GM19035 (cell line): Measurements from ENCODE around the gene ITGA6.

Experiments
- ATAC-seq: cut with Tn5 transposase; IDR thresholded peaks from one replicate; pipeline ENCODE4 v1.9.1; 2021; ENCODE audit not compliant: unreplicated experiment

ITGA6 gene

DNA sequence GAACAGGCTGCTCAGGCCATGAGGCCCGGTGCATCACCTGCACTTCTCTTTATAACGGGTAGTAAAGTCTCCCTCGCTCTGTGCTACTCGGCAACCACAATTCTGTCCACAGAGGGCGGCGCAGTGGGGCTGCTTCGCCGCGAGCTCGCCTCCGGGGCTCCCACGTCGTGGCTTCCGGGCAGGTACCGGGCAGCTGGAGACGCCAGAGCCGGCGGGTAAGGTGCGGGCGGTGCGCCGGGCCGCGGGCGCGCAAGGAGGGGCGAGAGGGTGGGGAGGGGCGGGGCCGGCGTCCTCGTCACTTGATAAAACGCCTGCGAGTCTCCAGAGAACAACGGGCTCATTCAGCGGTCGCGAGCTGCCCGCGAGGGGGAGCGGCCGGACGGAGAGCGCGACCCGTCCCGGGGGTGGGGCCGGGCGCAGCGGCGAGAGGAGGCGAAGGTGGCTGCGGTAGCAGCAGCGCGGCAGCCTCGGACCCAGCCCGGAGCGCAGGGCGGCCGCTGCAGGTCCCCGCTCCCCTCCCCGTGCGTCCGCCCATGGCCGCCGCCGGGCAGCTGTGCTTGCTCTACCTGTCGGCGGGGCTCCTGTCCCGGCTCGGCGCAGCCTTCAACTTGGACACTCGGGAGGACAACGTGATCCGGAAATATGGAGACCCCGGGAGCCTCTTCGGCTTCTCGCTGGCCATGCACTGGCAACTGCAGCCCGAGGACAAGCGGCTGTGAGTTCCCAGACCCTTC lies at the start of gene ITGA6:
ITGA6 (plus strand) TSS at position 331 of the 734 bp plus-strand sequence.
- peak; percentile 54 for ATAC-seq

DNA sequence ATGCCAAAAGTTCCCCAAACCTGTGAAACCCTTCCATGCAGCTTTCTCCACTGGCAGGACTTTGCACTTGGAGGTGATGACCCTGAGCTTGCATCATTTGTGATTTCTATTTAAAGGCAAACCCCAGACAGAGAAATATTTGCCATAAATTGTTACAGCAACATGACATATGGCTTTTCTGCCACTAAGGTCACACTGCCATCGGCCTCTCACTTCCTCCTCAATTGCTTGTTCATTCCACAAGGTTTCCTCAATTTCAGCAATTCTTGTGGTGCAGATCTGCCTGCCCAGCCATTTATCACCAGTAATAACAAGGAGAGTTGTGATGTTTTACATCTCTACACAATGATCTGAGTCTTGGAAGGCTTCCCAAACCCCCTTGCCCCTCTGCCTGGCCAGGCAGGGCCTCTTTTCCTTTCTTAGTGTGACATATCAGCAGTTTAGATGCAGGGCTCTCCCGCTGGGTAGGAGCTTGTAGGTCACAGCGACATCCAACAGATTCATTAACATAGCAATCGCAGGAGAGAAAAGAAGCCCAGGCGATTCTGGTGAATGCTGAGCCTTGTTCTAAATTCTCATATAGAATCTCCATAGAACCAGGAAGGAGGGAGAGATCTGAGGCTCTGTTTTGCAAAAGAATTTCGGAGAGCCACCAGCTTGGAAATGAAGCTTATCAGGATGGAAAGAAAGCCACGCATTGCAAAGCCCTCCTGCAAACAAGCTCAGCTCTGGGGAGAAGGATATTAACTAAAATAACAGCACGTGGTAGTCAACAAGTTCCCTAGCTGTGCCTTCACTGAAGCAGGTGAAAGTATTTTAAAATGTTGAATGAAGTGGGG lies 46.7 kb upstream of the ITGA6 start:
- no peak for ATAC-seq

- no peak for ATAC-seq
Measured at GRCh38 chr2:172381275-172382027, 45.9 kb upstream of the ITGA6 start.

GRCh38 chr2:172387361-172387760 lies 40.0 kb upstream of the ITGA6 start:
- ATAC-seq: no peak

- ATAC-seq: no peak
Measured at GRCh38 chr2:172389685-172390339, 37.6 kb upstream of the ITGA6 start.

DNA sequence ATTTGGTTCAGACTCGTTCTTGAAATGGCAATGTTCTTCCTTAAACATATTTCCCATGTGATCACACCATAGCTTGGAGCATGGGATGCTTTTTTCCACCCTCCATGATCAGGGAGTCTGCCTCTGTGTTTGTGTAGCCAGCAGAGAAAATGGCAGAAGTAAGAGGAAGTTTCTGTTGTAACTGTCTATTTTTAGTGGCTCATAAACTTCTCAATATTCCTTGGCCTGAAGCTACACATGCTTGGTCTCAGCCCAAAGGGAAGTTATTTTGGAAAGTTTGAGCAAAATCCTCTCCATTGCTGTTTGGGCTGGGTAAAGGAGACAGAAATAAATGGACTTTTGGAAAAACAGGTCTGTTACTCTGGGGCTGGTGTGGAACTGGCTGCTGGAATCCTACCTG lies 33.4 kb upstream of the ITGA6 start:
- ATAC-seq: no peak

GRCh38 chr2:172395503-172395902 lies 31.9 kb upstream of the ITGA6 start:
- no peak for ATAC-seq

GRCh38 chr2:172397148-172397834 lies 30.1 kb upstream of the ITGA6 start:
- no peak for ATAC-seq

DNA sequence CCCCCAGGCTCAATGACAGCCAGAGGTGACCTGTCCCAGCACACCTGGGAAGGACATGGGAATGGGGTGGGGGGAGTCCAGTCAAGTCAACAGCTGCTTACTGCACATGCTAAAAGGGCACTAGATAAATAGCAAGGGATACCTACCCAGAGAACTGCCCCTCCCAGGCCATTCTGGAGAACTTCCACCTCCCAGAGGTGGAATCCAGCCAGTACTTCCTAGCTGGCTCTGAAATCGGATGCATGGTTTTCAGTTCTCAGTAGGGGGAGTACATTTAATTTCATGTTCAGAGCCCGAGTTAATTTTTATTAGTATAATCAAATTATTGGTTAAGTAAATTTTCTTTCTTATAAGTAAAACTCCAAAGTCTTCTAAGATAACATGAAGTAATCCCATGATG lies 28.9 kb upstream of the ITGA6 start:
- ATAC-seq: no peak

- no peak for ATAC-seq
Measured at GRCh38 chr2:172399765-172400164, 27.6 kb upstream of the ITGA6 start.

GRCh38 chr2:172402198-172402597 lies 25.2 kb upstream of the ITGA6 start:
- ATAC-seq: no peak

DNA sequence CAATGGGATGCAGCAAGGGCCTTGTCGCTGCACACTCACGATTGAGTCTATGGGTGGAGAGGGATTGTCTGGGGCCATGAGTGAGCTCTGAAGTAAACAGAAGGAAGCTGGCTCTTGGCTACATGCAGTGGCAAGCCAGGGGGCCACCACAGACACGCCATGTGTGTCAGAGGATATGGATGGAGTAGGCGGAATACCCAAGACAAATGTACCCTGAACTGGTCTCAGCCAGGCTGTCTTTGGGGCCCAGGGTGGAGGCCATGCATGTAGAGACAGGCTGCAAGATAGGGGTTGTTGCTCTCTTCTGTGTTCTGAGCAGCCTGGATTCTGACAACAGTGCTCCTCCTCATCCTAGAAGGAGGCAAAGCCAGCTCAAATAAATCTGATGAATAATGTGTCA lies 24.0 kb upstream of the ITGA6 start:
- no peak for ATAC-seq

DNA sequence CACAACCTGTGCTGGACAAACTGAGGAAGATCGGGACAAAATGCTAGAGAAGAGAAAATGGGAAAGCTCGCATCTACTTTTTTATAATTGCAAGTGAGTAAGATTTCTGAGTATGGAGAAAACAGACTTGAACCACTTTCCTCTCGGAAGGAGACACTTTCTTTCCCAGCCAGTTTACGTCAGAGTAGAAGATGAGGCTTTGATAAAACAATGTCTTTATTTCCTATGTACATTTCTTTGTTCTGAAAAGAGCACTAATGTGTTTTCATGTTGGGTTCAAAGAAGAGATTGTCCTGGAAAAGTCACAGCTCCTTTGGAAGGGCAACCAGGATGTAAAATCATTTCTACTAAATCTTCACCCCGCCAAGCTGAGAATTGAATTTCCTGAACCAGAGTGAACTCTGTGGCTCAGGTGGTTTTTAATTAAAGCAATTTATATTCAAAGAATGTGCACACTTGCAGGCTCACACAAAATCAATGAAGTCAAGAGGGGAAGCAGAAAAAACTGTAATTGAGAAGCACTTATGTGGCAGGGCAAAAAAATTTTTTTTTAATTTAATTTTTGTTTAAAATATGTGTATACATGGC lies 23.4 kb upstream of the ITGA6 start:
- no peak for ATAC-seq

DNA sequence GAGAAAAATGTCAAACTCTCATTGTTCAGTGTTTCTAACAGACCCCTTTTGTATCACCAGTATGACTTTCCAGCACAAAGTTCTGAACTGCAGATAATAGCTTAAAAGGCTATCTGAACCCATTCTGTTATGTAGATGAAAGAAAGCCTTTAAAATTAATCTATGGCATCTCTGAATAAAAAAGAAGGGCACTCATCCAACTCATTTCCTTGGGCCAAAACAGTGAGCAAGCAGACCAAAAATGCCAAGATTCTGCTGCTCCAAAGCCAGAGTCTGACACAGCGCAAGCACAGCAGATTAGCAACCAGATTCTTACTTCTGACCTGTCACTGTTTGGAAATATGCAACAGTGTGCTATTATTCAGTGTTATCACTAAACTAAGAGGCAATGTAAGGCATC lies 22.6 kb upstream of the ITGA6 start:
- ATAC-seq: no peak

GRCh38 chr2:172405673-172406072 lies 21.7 kb upstream of the ITGA6 start:
- ATAC-seq: no peak

GRCh38 chr2:172408143-172408766 lies 19.1 kb upstream of the ITGA6 start:
- no peak for ATAC-seq

DNA sequence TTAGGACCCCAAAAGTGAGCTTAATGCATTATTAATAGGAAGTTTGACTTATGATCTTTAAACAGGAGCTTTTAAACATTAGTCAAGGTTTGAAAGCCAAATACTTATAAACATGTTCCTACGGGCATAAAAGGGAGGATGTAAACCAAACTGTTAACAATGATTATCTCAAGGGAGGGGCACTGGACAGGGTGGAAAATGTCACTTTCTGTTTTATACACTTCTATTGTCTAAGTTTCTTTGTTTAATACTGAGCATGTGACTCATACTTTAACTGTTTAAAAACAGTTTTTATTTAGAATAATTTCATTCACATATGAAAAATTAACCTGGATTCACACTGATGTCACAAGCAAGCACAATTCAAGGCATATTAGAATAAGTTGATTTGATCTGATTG lies 18.3 kb upstream of the ITGA6 start:
- no peak for ATAC-seq

DNA sequence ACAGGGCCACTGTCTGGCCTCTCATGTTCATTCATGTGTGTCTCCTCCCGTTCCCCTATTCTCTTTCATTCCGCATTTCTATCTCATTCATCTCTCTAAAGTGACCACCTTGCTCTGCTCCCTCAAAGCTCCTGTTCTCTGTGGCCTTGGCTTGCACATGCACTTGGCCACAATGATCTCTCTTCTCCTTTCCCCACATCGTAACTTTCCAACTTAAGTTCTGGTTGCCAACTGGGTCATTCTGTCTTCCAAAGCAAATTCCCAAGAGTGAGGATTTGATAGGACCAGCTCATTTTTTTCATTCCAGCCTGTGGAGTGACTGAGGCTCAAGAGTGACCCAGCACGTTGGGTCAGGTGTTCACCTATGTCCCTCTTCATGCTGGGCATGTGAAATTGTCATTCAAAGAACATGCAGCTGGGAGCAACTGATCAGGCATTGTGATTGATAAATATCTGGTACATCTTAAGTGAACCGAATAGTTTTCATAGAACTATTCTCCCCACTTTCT lies 14.3 kb upstream of the ITGA6 start:
- ATAC-seq: no peak

DNA sequence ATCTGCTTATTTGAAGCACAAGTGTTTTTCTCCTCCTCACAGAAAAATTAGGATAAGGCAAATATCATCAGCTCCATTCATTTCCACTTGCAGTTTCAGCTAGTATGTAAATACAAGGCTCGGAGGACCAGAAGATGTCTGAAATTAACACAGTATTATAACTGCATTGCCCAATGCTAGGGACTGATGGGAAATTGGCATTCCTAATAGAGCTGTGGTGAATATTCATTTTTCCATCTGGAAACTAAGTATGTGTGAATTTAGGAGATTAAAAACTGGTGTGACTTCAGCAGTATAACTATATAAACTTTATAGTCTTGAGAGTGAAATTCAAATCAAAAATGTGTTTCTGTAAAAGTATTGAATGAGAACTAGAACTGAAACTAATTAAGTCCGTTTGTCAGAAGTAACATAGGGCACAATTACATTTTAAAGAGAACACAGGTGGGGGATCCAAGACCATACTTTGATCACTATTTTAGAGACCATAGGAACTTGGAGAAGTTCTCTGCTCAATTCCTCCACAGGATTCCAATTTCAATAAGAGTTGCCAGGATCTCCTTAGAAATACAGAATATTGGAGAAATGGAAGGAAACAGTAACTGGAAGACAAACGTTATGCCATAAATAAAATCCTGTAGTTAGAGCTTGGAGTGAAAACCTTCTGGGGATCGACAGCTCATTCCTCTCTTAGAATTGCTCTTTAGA lies 12.1 kb upstream of the ITGA6 start:
- no peak for ATAC-seq
